Activated CD8-positive, alpha-beta memory T cell treated with anti-CD3 and anti-CD28 coated beads for 36 hours (primary cell): ENCODE measurements around the gene NOS1AP. TPM values are rescaled to one million over a fixed set of nuclear protein-coding genes. Genes with fewer than 3 reads are reported as not detected.

Source experiments
- CTCF ChIA-PET: fragments of 350-600 bp; sonication (Branson Sonifier 250); formaldehyde crosslinking; loops from one replicate; lab custom pipeline; 2021; ENCODE audit warnings: antibody characterized with exemption; lab: Charles Lee
- POLR2A ChIA-PET: fragments of 350-600 bp; sonication (Branson Sonifier 250); formaldehyde crosslinking; loops from one replicate; lab custom pipeline; 2021; ENCODE audit warnings: antibody characterized with exemption; lab: Charles Lee
- total RNA-seq, 2 experiments: library from RNA; stranded (reverse); gene quantifications; one replicate each; pipeline ENCODE4 v1.2.3, GENCODE V29; 2021

The NOS1AP gene
- total RNA-seq, 2 experiments from 2014 or later, result 0.04 to 0.13 TPM

DNA sequence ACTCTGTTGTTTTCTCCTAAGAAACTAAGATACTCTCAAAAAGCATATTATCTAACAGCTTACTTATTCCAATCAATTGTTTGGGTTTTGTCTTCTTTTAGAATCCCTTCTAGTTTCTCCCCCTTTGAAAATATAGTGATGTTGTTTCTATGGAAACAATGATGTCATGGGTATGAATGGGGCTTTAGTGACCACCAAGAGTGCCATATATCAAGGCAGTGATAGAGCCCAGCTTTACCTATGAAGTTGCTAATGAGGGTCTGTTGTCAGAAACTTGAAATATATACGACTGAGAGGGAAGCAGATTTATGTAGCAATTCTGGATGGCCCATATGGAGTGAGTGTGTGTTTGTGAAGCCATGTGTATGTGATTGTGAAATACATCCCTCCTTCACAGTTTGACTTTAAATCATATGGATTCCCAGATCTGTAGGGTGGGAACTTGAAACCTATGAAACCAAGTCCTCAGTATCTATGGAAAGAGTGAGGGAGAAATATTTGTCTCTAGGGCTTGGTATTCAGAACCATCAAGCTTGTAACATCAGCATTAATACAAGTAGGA lies 190.5 kb downstream of the NOS1AP start:
- ChIA-PET CTCF (no interaction called here), POLR2A (no interaction called here)

DNA sequence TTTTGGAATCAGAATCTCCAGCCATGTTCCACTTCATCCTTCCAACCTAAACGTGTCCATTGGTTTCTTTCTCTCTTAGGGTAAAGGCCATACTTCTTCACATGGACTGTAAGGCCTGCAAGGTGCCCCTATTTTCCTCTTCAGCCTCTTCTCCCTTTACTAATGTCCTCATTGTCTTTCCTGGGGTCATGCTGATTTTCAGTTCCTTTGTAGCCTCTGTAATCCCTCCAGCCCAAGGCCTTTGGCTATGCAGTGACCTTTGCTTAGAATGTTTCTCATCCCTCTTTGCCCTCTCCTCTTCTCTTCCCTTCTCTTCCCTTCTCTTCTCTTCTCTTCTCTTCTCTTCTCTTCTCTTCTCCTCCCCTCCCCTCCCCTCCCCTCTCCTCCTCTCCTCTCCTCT lies 194.6 kb downstream of the NOS1AP start:
- CTCF ChIA-PET, result no interaction called here
- POLR2A ChIA-PET, result no interaction called here

DNA sequence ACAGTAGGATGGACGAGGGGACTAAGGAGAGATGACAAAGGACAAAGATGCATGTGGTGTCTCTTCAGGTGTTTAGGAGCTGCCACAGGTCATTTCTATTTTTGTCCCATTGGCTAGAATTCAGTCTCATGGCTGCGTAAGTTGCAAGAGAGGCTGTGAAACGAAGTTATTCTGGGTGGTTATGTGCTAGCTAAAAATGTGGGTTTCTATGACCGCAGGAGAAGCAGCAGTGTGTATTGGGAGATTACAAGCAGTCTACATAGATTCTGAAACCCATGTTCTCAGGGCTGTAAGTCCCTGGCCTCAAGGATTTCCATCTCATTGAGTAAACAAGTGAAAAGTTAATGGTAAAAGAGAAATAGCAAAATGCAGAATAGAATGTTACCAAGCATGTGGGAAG lies 196.5 kb downstream of the NOS1AP start:
- ChIA-PET POLR2A (no interaction called here), CTCF (no interaction called here)

DNA sequence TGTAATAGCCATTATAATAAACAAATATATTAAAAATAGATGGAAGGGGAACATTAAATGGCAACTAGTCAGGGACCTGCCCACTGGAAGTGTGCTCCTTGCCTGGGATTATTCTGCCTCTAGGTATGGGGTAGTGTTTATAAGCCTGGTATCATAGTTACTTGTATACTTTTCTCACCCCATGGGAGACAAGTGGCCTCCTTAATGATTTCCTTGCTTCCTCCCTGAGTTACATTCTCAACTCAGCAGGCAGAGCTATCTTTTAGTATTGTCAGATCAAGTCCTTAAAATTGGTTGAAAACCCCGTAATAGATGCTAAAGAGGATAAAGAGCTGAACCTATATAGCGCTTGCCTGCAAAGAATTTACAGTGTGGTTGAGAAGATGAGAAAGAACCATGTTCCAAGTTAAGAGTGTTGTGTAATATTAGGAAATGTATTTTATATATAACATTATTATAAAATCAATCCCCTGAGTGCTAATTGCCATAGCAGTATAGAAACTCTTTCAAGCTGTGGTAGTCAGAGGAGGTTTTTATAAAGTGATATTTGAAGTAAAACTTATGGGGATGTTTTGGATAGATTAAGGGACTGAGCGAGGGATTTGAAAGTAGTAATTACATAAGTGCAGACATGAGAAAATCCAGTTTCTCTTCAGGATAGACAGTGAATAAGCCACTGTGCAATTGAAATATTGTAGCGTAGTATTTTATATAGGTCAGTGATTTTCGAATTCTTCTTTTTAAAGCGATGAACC lies 200.7 kb downstream of the NOS1AP start:
- POLR2A ChIA-PET, result no interaction called here
- CTCF ChIA-PET, result no interaction called here

DNA sequence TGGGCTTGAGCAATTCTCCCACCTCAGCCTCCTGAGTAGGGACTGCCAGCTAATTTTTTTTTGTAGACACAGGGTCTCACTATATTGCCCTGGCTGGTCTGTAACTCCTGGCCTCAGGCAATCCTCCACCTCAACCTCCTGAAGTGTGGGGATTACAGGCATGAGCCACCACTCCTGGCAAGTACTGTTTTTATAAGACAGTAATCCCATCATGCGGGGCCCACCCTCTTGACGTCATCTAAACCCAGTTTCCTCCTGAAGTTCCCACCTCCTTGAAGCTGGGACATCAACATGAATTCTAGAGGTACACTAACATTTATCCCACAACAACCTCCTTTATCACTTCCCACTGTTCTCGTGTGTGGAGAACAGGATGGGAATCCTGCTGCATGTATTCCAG lies 202.5 kb downstream of the NOS1AP start:
- ChIA-PET POLR2A (no interaction called here), CTCF (no interaction called here)

DNA sequence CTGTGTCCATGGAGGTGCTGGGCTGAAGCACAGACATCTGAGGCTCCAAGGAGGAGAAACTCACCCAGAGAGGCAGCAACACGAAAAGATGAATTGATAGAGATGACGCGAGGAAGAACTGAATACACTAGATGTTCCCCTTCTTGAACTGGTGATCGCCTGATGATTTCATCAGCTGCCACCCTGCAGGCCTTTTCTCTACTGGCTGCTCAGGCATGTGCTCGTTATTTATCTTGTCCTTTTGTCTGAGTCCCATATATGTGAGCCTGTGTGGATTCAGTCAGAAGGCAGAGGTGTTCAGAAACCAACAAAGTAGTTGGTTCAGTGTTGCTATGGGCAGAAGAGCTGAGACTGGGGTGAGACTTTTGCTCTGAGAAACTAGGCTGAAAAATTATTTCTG lies 202.9 kb downstream of the NOS1AP start:
- POLR2A ChIA-PET, result no interaction called here
- CTCF ChIA-PET, result no interaction called here

DNA sequence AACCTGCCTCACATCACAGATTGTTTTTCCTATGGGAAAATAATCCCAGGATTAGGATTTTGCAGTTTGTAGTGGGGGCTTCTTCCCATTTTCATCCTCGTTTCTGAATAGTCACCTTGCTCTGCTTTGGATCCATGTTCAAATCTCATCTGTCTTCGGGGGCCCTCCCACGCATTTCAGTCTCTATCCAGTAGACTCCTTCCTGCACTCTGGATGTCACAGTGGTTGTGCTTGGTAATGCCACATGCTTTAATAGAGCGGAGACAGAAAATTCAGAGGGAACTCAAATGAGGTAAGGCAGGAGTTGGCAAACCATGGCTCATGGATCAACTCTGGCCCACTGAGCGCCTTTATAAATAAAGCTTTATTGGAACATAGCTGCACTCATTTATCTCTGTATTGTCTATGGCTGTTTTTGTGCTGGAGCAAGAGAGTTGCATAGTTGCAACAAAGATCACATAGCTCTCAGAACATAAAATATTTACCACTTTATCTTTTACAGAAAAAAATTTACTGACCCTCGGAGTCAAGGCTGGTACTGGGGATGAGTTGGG lies 206.2 kb downstream of the NOS1AP start:
- CTCF ChIA-PET, result interaction anchor here (0.6 to 1.0 kb wide), 2 partner anchors 234 to 635 kb away, joined by 3 to 7 read pairs; no protein-coding TSS in a partner anchor

DNA sequence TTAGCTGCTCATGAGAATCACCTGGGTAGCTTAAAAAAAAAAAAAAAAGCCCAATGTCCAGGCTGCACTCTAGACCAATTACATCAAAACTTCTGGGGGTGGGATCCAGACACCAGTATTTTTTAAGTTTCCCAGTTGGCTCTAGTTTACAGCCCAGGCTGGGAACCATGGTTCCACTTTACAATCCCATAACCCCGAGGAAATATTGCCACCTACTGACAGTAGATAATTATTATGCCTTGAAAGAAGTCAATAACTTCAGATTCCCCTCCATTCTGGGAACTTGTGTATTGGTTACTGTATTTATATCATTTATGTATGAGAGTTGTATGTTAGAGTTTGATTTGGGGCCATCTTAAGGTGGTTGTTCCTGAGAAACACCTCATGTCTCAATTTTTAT lies 207.0 kb downstream of the NOS1AP start:
- CTCF ChIA-PET, result interaction anchor here (0.6 to 1.0 kb wide), 3 partner anchors 220 to 634 kb away, joined by 3 to 7 read pairs (median 3); no protein-coding TSS in a partner anchor

More for the DNA sequence above, 206.2 kb downstream of the NOS1AP start:
- POLR2A ChIA-PET, result no interaction called here

DNA sequence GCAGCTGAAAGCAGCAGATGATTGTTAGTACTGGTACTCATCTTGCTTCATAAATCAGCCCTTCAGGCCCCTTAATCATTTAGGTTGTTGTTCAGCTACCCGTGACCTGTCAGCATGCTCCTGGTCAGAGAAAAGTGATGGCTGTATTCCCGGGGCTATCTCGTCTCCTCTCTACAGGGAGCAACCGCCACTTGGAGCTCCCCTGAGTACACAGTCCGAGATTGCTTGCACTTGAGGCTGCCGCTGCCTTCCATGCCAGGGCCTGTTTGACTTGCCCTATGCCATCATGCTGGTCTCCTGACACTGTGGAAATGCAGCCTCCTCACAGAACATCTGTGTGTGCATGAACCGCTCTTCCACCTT lies 209.6 kb downstream of the NOS1AP start:
- ChIA-PET CTCF (no interaction called here), POLR2A (no interaction called here)

More for the DNA sequence above, 207.0 kb downstream of the NOS1AP start:
- POLR2A ChIA-PET, result no interaction called here

DNA sequence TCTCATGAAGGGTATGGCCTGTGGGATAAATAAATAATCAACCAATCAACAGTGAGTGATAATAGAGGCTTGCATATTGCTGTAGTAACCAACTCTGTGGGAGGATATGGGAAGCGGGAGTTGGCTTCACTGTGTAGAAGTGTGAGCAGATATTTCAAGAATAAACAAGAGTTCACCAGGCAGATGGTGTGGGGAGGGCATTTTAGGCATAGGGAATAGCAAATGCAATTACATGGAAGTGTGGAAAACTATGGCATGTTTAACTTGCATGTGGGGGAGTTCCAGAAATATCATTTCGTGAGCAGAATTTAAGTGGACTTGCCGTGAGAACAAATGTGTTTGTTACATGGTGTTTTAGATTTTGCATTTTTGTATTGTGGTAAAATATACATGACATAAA lies 211.9 kb downstream of the NOS1AP start:
- ChIA-PET POLR2A (no interaction called here), CTCF (no interaction called here)

DNA sequence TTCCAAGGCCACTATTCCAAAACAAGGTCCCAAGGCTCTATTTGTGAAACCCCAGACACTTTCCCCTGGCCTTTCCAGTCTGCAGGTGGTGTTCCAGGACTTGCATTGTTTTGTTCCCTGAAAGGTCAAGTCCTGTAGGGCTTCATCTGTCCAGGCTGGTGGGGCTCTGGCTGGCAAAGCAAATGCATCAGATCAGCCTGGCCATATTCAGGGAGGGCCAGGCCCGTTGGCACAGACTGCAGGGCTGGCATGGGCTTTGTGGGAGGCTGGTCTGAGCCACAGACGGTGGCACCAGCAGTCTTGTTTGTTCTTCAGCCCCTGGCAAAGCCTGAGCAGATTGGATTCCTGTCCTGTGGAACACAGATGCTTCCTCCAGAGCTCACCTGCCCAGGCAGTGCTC lies 214.2 kb downstream of the NOS1AP start:
- POLR2A ChIA-PET, result no interaction called here
- CTCF ChIA-PET, result no interaction called here

DNA sequence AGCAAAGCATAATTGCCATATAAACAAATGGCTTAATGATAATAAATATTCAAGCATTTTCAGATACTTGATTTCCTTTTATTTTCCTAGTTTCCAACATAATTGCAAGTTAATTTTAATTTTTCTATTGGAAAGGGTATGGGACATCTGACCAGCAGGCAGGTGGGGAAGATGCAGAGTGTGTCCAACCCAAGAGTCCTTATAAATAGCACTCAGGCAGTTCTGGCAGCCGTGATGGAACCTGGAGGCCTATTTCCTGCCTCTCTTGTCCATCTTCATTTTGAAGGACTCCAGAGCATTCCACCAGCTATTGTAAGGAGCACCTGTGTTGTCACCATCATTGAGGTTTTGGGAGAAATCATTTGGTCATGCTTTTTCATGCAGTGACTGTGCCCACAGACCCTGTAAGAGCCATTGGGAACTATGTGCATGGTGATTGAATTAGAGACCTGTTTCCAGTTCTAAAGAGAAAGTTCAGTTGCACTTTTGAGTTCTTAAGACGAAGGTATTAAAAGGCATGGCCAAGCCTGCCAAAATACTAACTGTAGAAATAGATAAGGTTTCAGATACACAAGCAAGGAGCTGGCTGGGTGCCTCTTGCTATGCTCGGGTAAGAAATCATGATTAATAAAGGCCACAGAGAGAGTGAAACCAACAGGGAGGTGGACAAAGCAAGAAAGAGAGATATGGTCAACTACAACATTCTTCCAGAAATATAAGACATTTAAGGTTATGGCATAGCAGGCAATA lies 214.9 kb downstream of the NOS1AP start:
- POLR2A ChIA-PET, result no interaction called here
- CTCF ChIA-PET, result no interaction called here

DNA sequence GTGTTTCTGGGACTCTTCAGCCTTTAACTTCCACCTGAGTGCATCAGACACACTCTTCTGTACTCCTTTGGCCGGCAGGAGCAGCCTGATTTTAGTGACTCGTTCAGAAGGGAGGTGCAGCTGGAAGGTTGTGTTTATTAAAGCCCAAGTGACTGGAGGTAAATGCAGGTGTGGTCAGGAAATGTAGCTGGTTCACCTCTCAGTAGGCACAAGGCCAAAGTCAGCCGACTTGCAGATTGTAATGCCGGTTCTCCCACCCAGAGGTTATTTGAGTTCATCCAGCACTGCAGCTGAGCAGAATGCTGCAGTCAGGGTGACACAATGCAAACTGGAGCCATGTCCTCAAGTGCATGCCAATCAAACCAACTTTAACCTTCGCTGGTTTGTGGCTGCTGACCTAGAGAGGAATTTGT lies 215.7 kb downstream of the NOS1AP start:
- ChIA-PET POLR2A (no interaction called here), CTCF (no interaction called here)

DNA sequence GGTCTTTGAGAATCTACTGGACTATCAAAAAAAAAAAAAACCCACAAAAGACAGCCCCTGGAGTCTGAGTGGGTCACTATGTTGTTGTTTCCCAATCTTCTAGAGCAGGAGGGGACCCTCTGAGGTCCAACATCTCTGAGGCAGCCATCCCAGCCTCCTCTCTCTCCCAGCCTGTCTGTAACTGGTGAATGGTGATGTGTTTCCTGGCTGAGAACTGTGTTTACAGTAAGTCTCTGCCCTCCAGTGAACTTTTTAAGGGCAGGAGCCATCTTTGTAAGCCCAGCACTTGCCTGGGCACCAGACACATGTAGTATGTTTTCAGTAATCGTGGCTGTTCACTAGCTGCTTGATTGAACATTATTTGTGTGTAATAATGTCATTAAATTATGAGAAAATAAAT lies 221.5 kb downstream of the NOS1AP start:
- POLR2A ChIA-PET, result no interaction called here
- CTCF ChIA-PET, result no interaction called here

DNA sequence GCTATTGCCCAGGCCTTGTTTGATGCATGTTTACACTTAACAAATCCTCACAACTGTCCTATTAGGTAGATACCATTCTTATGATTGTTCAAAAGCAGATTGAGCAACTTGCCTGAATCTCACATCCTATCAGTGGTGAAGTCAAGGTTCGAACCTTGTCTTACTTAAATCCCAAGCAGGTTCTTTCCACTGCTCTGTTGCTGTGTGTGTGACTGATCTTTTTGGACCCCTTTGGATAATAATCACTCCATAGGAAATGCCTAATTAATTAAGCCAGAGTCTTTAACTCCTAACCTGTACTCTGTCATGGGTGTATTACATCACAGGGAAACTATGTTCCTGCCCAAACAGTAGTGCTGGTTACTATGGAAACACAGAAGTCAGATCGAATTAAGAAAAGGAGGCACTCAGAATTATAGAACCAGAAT lies 222.9 kb downstream of the NOS1AP start:
- ChIA-PET POLR2A (no interaction called here), CTCF (interaction anchor here (0.6 kb wide), 1 partner anchor 42 kb away, joined by 3 read pairs; no protein-coding TSS in a partner anchor)

DNA sequence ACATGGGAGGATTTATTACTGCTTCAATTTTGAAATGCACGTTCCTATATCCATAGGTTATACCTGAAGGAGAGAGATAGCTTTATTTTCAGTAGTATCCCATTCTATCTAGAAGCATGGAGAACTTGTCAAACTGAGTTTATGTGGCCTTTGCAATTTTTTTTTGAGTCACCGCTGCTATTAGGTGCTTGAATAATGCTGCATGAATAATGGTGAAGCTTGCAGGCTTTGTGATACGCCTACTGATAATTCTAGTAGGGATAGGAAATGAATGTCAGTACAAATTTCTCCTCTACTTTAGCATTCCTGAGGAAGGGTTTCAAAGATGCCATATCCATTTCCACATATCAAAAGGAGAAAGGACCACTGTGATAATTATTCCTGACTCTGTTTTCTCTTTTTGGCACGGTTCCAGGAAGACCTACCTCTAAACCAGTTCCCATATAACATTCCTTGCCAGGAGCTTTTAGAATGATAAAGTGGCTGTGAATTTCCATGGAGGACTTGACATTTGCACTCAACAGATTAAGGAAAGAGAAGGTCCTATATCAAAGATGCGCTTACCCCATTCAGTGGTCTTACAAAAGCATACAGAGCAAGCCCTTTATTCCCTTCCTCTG lies 223.7 kb downstream of the NOS1AP start:
- POLR2A ChIA-PET, result no interaction called here
- CTCF ChIA-PET, result interaction anchor here (0.6 kb wide), 1 partner anchor 42 kb away, joined by 3 read pairs; no protein-coding TSS in a partner anchor

DNA sequence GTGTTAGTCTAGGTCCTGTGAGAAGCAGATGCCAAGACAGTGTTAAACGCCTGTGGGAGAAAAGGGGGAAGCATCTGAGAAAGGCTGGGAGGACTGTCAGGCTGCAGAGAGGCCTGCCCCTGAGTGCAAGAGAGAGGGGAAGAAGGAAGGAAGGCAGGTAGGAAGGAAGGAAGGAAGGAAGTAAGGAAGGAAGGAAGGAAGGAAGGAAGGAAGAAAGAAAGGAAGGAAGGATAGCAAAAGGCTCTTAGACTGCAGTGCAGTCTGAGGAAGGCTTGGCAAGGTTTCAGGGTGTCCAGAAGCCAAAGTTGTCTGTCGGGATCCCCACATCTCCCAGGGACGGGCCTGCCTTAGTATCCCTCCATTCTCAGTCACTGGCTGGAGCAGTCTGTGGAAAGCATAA lies 224.5 kb downstream of the NOS1AP start:
- ChIA-PET CTCF (no interaction called here), POLR2A (no interaction called here)

DNA sequence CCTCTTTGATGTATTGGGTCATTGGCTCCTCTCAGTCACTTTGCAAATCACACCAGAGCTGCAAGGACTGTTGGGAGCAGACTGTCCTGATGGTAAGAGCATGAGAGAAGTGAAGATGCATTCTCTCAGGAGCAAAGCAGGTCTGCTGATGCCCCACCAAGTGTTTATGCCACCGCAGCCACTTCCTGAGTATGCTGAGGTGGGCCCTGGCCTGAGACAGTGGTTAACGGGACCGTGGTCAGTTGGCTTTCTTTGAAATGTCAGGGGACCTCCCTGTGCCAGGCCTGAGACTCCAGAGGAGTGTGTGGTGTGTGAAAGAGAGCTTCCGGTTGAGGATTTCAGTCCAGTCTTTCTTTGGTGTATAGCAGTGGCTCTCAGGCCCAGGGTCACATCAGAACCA lies 227.7 kb downstream of the NOS1AP start:
- POLR2A ChIA-PET, result no interaction called here
- CTCF ChIA-PET, result no interaction called here

DNA sequence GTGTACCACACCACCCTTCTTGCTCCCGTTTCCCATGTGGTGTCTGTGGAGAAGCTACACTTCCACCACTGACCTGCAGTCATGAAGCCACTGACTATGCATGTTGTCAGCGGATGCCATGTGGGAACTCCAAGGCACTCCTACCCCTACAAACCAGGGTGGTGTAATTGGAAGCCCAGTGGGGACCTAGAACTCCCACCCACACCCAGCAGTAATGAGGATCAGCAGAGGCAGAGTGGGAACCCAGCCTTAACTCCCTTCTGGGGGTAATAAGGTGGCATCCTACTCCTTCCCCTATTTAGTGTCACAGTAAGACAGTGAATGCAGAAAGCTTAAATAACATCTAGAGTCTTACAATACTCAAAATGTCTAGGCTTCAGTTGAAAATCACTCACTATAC lies 228.8 kb downstream of the NOS1AP start:
- CTCF ChIA-PET, result no interaction called here
- POLR2A ChIA-PET, result no interaction called here

DNA sequence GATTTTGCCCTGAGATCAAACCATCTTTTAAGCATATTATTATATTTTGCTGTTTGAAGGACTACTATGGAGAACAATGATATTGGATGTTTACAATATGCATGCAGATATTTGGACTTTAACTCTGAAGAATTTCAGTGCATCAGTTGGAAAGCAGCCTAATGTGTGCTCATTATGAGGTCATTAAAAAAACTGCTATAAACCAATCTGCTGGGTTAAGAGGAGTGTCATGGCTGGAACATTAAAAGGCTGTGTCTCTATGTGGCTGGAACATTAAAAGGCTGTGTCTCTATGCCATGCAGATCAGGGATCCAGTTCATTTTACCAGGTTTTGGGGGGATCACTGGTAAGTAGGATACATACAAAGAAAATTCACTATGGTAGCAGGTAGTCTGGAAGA lies 229.5 kb downstream of the NOS1AP start:
- CTCF ChIA-PET, result no interaction called here
- POLR2A ChIA-PET, result no interaction called here
